PC-3 (cell line): ENCODE results near the gene ARL11.

Experiments used
- EZH2 ChIP-seq: fragments of 300-600 bp; sonication (generic); IDR thresholded peaks from one replicate; pipeline ENCODE4 v1.6.1; 2017; ENCODE audit warnings: antibody characterized with exemption, mild to moderate bottlenecking, low read length; ENCODE audit not compliant: unreplicated experiment
- EZH2phosphoT487 ChIP-seq: fragments of 300-600 bp; sonication (generic); IDR thresholded peaks from 2 replicates; pipeline ENCODE4 v1.6.1; 2018; ENCODE audit warnings: mild to moderate bottlenecking, antibody characterized with exemption, low read length, borderline replicate concordance
- TF ChIP-seq, protein P1 (sequence below): fragments of 300-600 bp; sonication (generic); conservative IDR thresholded peaks from 2 replicates; pipeline ENCODE4 v1.5.1; 2017; ENCODE audit warnings: antibody characterized with exemption, low read depth, mild to moderate bottlenecking, low read length

DNA sequence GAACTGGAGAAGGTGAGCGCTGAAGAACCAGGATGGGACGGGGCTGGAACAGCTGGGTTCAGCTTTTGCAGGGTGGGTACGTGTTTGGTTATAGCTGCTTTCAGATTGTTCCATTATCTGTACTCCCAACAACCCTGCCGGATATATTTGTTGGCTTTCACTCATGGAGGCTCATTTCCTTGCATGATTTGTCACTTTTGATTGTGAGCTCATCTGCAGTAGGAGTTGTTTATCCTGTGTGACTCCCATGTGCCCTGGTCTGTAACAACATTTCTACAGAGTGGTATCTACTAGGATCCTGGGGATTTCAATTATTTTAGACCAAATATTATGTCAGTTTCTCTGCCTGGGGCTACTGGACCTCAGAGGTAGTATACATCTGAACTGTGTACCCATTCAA, 5.4 kb downstream of the ARL11 start:
- TF ChIP-seq, protein P1, sequence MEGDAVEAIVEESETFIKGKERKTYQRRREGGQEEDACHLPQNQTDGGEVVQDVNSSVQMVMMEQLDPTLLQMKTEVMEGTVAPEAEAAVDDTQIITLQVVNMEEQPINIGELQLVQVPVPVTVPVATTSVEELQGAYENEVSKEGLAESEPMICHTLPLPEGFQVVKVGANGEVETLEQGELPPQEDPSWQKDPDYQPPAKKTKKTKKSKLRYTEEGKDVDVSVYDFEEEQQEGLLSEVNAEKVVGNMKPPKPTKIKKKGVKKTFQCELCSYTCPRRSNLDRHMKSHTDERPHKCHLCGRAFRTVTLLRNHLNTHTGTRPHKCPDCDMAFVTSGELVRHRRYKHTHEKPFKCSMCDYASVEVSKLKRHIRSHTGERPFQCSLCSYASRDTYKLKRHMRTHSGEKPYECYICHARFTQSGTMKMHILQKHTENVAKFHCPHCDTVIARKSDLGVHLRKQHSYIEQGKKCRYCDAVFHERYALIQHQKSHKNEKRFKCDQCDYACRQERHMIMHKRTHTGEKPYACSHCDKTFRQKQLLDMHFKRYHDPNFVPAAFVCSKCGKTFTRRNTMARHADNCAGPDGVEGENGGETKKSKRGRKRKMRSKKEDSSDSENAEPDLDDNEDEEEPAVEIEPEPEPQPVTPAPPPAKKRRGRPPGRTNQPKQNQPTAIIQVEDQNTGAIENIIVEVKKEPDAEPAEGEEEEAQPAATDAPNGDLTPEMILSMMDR = no peak
- TF ChIP-seq EZH2 = no peak
- no peak for TF ChIP-seq EZH2phosphoT487
